Bronchus fibroblast of lung (primary cell): ENCODE measurements around the gene PNLIP. TPM values are rescaled to one million over a fixed set of nuclear protein-coding genes. Genes with fewer than 3 reads are reported as not detected.

Experiments
- total RNA-seq: library from RNA; depleted of rRNA; stranded (reverse); fragments of >200 nt; gene quantifications from 2 replicates; pipeline ENCODE4 v1.2.3, GENCODE V29; 2015

Gene PNLIP
- total RNA-seq, result not detected in 2 replicates

DNA sequence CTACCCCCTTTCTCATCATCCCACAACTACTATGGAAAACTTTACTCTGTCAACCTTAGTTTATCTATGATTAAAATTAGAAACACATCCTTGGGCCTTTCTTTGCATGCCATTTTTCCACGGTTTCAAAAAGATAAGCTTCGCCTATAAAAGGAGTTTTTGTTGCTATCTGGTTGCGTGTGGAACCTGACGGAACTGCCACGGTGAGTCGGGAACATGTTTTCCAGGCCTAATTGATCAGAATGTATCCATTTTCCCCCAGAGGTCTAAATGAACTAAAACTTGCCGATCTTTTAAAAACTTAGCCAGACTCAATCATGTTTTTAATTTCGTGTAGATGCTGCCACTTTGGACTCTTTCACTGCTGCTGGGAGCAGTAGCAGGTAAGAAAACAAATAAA, at the start of gene PNLIP:
Gene PNLIP, plus strand, starts transcription at position 176 of the 400 bp plus-strand sequence. Its CDS starts 162 bp downstream, at position 338.

DNA sequence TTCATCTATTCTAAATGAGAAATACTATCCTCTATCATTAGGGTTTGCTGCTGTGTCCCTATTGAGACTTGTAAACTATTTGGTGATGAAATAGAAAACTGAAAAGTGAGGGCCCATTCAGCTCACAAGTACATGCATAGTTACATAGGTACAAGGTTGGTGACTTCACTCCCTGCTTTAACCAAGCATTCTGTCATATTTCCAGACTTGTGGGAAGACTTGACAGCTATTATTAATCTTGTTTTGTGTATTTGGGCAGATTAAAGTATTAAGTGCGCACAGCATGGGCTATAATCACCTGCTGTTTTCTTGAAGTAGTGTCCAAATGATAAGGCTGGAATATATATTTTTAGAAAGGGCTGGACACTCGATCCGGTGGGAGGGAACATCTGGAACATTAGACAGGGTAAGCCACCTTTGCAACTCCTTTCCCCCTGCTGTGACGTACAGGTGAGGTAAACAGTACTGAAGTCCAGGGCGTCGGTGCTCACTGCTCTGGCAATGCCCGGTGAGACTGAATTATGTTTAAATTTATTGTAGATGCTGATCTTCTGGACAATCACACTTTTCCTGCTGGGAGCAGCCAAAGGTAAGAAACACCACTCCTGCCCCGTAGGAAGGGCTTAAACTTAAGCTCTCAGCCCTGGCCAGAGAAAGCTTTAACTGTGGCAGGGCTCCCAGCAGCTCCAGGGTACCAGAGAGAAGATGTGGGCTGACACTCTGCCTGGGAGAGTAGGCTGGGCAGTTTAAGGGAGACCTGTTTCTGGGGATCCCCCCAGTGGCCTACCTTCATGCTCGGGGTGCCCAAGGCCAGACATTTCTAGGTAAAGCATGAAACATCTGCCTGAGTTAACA, 45.1 kb downstream of the PNLIP start, which contains the start of gene PNLIPRP1:
Gene PNLIPRP1, plus strand, starts transcription at position 370 of the 855 bp plus-strand sequence. Its CDS starts 171 bp downstream, at position 541.

Other genes starting within 250 kb of the PNLIP start
- gene CCDC172, start 221.5 kb upstream of the PNLIP start, total RNA-seq, result not detected in 2 replicates
- gene PNLIPRP3, start 118.1 kb upstream of the PNLIP start, total RNA-seq, result not detected in 2 replicates
- gene PNLIPRP1, start 45.0 kb downstream of the PNLIP start, total RNA-seq, result not detected in 2 replicates
- gene PNLIPRP2, start 75.0 kb downstream of the PNLIP start, total RNA-seq, result not detected in 2 replicates
- gene HSPA12A, start 196.6 kb downstream of the PNLIP start, total RNA-seq, result 4.0 and 4.7 TPM in 2 replicates